GM23248 (cell line): Measurements from ENCODE around the gene FARP1.

Experiments
- EZH2 ChIP-seq: fragments of 200-600 bp; sonication (generic); IDR thresholded peaks from 2 replicates; pipeline ENCODE4 v1.6.1; 2018; ENCODE audit warnings: antibody characterized with exemption, mild to moderate bottlenecking; ENCODE audit not compliant: insufficient read depth, poor library complexity, severe bottlenecking
- EZH2phosphoT487 ChIP-seq: fragments of 200-600 bp; sonication (generic); IDR thresholded peaks from 2 replicates; pipeline ENCODE4 v1.6.1; 2018; ENCODE audit warnings: antibody characterized with exemption, moderate library complexity, mild to moderate bottlenecking, low read depth; ENCODE audit not compliant: insufficient read depth

DNA sequence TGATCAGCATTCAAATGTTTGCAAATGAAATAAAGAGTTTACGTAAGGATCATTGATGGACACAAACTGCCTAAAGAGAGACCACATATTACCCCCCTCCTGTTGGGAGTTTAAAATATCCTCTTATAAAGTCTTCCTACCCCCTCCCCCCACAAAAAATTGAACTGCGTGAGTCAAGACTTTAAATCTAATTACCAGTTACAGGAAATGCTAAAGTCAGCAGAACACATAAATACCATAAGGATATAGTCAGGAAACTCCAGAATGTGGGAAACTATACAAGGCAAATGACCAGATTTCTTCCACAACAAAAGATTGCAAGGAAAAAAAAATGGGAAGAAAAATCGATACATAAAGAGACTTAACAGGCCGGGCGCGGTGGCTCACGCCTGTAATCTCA lies 44.4 kb upstream of the FARP1 start:
- TF ChIP-seq EZH2 (no peak), EZH2phosphoT487 (no peak)
